ENCODE results near the gene CDC37.

CDC37 gene

DNA sequence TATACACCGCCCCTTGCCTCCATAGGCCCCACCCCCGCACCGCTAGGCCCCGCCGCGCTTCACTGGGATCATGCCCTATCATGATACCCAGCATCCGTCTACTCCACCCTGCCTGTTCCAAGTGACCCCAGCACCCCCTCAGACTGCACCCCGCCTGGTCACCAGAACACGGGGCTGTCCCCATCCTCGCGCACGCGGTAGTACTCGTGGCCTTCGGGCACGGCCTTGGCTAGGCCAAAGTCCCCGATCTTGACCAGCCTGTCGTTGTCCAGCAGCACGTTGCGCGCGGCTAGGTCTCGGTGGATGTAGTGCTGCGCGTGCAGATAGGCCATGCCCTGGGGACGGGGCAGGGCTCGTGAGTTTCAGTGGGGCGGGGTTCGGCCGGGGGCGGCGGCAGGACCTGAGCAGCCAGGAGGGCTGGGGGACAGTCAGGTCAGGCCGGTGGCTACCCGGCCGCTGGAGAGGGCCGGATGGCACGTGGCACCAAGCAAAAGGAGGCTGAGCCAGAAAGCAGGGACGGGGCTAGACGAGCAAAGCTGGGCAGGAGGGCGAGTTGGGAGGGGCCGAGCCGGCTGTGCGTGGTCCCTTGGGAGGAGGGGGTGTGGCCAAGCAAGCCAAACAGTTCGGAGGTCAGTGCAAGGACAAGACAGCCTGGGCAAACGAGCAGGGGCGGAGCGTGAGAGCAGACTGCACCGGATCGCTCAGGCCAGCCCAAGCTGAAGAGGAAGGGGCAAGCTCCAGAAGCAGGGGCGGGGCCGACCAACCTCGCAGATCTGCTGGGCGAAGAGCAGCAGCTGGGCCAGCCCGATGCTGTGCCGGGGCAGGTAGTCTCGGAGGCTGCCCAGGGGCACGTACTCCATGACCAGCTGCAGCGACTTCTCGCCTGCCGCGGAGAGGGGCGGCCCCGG lies 50.3 kb downstream of the CDC37 start:
- DNase-seq = no peak

GRCh38 chr19:10346509-10346908 lies 56.8 kb downstream of the CDC37 start:
- no peak for DNase-seq

DNA sequence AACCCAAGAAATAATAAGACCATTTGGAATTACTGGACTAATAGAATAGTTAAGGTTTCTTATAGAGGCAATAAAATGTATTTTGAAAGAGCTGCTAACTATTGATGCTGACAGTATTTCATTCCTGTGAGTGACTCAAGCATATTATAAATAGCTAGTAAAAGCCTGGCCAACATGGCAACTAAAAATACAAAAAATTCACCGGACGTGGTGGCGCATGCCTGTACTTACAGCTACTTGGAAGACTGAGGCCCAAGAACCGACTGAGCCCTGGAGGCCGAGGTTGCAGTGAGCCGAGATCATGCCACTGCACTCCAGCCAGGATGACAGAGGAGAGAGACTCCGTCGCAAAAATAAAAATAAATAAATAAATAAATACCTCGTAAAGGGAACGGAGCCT lies 58.6 kb downstream of the CDC37 start:
- DNase-seq = no peak

GRCh38 chr19:10343495-10343894 lies 59.8 kb downstream of the CDC37 start:
- DNase-seq = no peak
